ENCODE data around the gene KCNG4.

GRCh38 chr16:84195201-84196093 lies 44.4 kb downstream of the KCNG4 start:
- TF ChIP-seq, protein P1, sequence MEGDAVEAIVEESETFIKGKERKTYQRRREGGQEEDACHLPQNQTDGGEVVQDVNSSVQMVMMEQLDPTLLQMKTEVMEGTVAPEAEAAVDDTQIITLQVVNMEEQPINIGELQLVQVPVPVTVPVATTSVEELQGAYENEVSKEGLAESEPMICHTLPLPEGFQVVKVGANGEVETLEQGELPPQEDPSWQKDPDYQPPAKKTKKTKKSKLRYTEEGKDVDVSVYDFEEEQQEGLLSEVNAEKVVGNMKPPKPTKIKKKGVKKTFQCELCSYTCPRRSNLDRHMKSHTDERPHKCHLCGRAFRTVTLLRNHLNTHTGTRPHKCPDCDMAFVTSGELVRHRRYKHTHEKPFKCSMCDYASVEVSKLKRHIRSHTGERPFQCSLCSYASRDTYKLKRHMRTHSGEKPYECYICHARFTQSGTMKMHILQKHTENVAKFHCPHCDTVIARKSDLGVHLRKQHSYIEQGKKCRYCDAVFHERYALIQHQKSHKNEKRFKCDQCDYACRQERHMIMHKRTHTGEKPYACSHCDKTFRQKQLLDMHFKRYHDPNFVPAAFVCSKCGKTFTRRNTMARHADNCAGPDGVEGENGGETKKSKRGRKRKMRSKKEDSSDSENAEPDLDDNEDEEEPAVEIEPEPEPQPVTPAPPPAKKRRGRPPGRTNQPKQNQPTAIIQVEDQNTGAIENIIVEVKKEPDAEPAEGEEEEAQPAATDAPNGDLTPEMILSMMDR (IDR thresholded peaks at IDR 0.05; ENCODE audit: low read depth, low read length, missing input control), result no peak
- TF ChIP-seq, protein P2, sequence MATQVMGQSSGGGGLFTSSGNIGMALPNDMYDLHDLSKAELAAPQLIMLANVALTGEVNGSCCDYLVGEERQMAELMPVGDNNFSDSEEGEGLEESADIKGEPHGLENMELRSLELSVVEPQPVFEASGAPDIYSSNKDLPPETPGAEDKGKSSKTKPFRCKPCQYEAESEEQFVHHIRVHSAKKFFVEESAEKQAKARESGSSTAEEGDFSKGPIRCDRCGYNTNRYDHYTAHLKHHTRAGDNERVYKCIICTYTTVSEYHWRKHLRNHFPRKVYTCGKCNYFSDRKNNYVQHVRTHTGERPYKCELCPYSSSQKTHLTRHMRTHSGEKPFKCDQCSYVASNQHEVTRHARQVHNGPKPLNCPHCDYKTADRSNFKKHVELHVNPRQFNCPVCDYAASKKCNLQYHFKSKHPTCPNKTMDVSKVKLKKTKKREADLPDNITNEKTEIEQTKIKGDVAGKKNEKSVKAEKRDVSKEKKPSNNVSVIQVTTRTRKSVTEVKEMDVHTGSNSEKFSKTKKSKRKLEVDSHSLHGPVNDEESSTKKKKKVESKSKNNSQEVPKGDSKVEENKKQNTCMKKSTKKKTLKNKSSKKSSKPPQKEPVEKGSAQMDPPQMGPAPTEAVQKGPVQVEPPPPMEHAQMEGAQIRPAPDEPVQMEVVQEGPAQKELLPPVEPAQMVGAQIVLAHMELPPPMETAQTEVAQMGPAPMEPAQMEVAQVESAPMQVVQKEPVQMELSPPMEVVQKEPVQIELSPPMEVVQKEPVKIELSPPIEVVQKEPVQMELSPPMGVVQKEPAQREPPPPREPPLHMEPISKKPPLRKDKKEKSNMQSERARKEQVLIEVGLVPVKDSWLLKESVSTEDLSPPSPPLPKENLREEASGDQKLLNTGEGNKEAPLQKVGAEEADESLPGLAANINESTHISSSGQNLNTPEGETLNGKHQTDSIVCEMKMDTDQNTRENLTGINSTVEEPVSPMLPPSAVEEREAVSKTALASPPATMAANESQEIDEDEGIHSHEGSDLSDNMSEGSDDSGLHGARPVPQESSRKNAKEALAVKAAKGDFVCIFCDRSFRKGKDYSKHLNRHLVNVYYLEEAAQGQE (IDR thresholded peaks at IDR 0.05), result no peak
- TF ChIP-seq, protein P3, sequence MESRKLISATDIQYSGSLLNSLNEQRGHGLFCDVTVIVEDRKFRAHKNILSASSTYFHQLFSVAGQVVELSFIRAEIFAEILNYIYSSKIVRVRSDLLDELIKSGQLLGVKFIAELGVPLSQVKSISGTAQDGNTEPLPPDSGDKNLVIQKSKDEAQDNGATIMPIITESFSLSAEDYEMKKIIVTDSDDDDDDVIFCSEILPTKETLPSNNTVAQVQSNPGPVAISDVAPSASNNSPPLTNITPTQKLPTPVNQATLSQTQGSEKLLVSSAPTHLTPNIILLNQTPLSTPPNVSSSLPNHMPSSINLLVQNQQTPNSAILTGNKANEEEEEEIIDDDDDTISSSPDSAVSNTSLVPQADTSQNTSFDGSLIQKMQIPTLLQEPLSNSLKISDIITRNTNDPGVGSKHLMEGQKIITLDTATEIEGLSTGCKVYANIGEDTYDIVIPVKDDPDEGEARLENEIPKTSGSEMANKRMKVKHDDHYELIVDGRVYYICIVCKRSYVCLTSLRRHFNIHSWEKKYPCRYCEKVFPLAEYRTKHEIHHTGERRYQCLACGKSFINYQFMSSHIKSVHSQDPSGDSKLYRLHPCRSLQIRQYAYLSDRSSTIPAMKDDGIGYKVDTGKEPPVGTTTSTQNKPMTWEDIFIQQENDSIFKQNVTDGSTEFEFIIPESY (IDR thresholded peaks at IDR 0.05), result no peak
- TF ChIP-seq RAD21 (IDR thresholded peaks at IDR 0.05) (no peak), TAF1 (conservative IDR thresholded peaks at IDR 0.05) (no peak), FOXA1 (IDR thresholded peaks at IDR 0.05) (no peak), YY1 (IDR thresholded peaks at IDR 0.05) (no peak)
- TF ChIP-seq, protein P4, sequence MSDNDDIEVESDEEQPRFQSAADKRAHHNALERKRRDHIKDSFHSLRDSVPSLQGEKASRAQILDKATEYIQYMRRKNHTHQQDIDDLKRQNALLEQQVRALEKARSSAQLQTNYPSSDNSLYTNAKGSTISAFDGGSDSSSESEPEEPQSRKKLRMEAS (IDR thresholded peaks at IDR 0.05), result no peak

Measured in liver (tissue), 3 donors.